Panc1 (cell line): ENCODE measurements around the gene DUSP15.

Source experiments
- POLR2AphosphoS5 ChIP-seq: IDR thresholded peaks from 2 replicates; pipeline ENCODE4 v1.6.1; 2012; ENCODE audit warnings: mild to moderate bottlenecking, low read depth, low read length, moderate library complexity
- TF ChIP-seq, protein P1 (sequence below): fragments of 450-650 bp; IDR thresholded peaks from 2 replicates; pipeline ENCODE4 v1.5.1; 2017; ENCODE audit warnings: mild to moderate bottlenecking

DNA sequence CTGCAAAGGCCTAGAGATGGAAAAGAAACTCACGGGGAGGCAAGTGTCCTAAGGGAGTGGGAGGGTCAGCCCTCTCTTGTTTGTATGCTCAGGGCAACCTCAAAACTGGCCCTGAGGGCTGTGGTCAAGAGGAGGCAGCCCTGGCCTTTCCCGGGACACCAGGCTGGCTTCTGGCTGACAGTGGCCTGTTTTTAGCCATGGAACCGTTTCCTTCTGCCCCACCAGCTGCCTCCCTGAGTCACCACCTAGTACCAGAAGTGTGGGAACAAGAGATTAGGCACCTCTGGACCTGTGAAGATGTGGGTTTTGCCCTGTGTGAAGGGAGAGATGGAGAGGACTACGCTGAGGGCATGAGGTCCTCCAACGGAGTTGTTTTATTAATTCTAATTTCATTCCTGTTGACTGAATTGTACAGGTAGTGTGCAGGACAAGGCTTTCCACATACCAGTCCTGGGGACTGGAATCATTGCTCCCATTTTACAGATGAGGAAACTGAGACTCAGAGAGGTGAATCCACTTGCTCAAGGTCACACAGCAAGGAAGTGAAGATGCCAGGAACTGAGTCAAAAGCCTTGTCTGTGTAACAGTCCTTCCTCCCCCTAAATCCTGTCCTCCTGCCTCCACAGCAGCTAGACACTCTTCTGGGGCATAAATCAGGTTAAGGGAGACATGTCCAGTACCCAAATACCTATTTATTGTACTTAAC lies 30.4 kb downstream of the DUSP15 start:
- TF ChIP-seq, protein P1, sequence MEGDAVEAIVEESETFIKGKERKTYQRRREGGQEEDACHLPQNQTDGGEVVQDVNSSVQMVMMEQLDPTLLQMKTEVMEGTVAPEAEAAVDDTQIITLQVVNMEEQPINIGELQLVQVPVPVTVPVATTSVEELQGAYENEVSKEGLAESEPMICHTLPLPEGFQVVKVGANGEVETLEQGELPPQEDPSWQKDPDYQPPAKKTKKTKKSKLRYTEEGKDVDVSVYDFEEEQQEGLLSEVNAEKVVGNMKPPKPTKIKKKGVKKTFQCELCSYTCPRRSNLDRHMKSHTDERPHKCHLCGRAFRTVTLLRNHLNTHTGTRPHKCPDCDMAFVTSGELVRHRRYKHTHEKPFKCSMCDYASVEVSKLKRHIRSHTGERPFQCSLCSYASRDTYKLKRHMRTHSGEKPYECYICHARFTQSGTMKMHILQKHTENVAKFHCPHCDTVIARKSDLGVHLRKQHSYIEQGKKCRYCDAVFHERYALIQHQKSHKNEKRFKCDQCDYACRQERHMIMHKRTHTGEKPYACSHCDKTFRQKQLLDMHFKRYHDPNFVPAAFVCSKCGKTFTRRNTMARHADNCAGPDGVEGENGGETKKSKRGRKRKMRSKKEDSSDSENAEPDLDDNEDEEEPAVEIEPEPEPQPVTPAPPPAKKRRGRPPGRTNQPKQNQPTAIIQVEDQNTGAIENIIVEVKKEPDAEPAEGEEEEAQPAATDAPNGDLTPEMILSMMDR = no peak
- TF ChIP-seq POLR2AphosphoS5 = no peak; the same call in 1 of the 2 replicates
